ENCODE measurements around the gene SLC4A4.

DNA sequence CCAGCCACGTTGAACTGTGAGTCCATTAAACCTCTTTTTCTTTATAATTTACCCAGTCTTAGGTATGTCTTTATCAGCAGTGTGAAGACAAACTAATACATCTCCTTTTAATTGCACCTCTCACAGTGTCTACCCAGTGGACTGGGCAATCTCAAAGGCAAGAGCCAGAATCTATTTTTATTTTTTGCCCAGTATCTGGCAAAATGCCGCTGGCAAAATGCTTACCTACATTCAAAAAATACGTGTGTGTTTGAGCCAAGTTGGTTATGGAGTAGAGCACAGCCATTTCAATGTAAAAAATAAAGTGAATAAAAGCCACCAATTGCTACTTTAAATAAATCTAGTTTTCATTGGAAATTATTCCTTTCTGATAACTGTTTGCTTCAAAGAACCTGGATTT, 245.2 kb downstream of the SLC4A4 start:
- no peak for TF ChIP-seq NFXL1 (IDR thresholded peaks at IDR 0.05; ENCODE audit: borderline replicate concordance)
- TF ChIP-seq POLR2AphosphoS5 (IDR thresholded peaks at IDR 0.05; ENCODE audit: low read length), result no peak
- no peak for TF ChIP-seq CTCF (IDR thresholded peaks at IDR 0.05 in 2 of 3, conservative IDR thresholded peaks at IDR 0.05 in 1 of 3; ENCODE audit: control insufficient read depth in 2 of 3, extremely low read depth in 1 of 3, insufficient read depth in 1 of 3, low read depth in 3 of 3, low read length in 3 of 3)
- no peak for TF ChIP-seq IRF4 (IDR thresholded peaks at IDR 0.05; ENCODE audit: low read depth, low read length)
- no peak for TF ChIP-seq SP1 (IDR thresholded peaks at IDR 0.05; ENCODE audit: low read depth, low read length)
- no peak for TF ChIP-seq SRF (IDR thresholded peaks at IDR 0.05; ENCODE audit: low read depth in 2 of 2, low read length in 2 of 2)
- TF ChIP-seq POLR2A (IDR thresholded peaks at IDR 0.05; ENCODE audit: low read depth, low read length), result no peak
- TF ChIP-seq EZH2 (IDR thresholded peaks at IDR 0.05; ENCODE audit: borderline replicate concordance, control insufficient read depth, low read depth, low read length), result no peak
- TF ChIP-seq CHD2 (IDR thresholded peaks at IDR 0.05; ENCODE audit: borderline replicate concordance, low read depth, low read length), result no peak
- no peak for TF ChIP-seq FOS (IDR thresholded peaks at IDR 0.05; ENCODE audit: borderline replicate concordance, extremely low read depth, insufficient read length)
- no peak for TF ChIP-seq USF1 (IDR thresholded peaks at IDR 0.05; ENCODE audit: borderline replicate concordance, extremely low read length, insufficient read depth, low read depth, low read length)
- no peak for TF ChIP-seq BRCA1 (IDR thresholded peaks at IDR 0.05; ENCODE audit: low read depth, low read length)

Measured in GM12878 (cell line).